HEK293 (cell line): ENCODE results near the gene SPRY1.

ENCODE experiments used
- HOXA7 ChIP-seq: sonication (generic); formaldehyde crosslinking; IDR thresholded peaks from 2 replicates; pipeline ENCODE4 v1.8.1; 2022; ENCODE audit warnings: missing genetic modification reagents, borderline replicate concordance
- ZNF138 ChIP-seq: fragments of 450-650 bp; formaldehyde crosslinking; IDR thresholded peaks from 2 replicates; pipeline ENCODE4 v1.5.1; 2016; ENCODE audit warnings: missing biosample characterization, missing genetic modification characterization, borderline replicate concordance
- ZNF292 ChIP-seq: fragments of 450-650 bp; formaldehyde crosslinking; IDR thresholded peaks from 2 replicates; pipeline ENCODE4 v1.5.1; 2016; ENCODE audit warnings: low read depth, missing biosample characterization, missing genetic modification characterization, borderline replicate concordance
- ZNF423 ChIP-seq: fragments of 450-650 bp; formaldehyde crosslinking; IDR thresholded peaks from 2 replicates; pipeline ENCODE4 v1.5.1; 2016; ENCODE audit warnings: missing biosample characterization, missing genetic modification characterization
- TF ChIP-seq, protein P1 (sequence below): fragments of 450-650 bp; formaldehyde crosslinking; IDR thresholded peaks from 2 replicates; pipeline ENCODE4 v1.5.1; 2016; ENCODE audit warnings: missing biosample characterization, missing genetic modification characterization
- TF ChIP-seq, protein P2 (sequence below): fragments of 450-650 bp; formaldehyde crosslinking; IDR thresholded peaks from 2 replicates; pipeline ENCODE4 v1.5.1; 2017; ENCODE audit warnings: missing biosample characterization, missing genetic modification characterization

DNA sequence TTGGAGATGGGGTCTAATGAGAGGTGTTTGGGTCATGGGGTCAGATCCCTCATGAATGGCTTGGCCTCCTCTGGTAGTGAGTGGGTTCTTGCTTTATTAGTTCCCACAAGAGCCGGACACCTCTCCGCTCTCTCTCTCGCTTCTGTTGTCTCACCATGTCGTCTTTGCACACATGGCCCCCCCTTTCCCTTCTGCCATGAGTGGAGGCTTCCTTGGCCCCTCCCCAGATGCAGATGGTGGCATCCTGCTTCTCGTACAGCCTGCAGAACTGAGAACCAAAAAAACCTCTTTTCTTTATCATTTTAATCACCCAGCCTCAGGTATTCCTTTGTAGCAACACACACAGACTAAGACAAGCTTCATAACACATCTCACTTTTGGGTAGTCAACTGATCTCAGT lies 49.6 kb upstream of the SPRY1 start:
- TF ChIP-seq ZNF423 (tag by site-specific recombination) = no peak
- TF ChIP-seq, protein P1, sequence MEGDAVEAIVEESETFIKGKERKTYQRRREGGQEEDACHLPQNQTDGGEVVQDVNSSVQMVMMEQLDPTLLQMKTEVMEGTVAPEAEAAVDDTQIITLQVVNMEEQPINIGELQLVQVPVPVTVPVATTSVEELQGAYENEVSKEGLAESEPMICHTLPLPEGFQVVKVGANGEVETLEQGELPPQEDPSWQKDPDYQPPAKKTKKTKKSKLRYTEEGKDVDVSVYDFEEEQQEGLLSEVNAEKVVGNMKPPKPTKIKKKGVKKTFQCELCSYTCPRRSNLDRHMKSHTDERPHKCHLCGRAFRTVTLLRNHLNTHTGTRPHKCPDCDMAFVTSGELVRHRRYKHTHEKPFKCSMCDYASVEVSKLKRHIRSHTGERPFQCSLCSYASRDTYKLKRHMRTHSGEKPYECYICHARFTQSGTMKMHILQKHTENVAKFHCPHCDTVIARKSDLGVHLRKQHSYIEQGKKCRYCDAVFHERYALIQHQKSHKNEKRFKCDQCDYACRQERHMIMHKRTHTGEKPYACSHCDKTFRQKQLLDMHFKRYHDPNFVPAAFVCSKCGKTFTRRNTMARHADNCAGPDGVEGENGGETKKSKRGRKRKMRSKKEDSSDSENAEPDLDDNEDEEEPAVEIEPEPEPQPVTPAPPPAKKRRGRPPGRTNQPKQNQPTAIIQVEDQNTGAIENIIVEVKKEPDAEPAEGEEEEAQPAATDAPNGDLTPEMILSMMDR (tag by site-specific recombination) = no peak
- TF ChIP-seq ZNF138 (tag by site-specific recombination) = no peak
- TF ChIP-seq ZNF292 (tag by site-specific recombination) = no peak
- no peak for TF ChIP-seq HOXA7 (CRISPR knock-in tag)
- TF ChIP-seq, protein P2, sequence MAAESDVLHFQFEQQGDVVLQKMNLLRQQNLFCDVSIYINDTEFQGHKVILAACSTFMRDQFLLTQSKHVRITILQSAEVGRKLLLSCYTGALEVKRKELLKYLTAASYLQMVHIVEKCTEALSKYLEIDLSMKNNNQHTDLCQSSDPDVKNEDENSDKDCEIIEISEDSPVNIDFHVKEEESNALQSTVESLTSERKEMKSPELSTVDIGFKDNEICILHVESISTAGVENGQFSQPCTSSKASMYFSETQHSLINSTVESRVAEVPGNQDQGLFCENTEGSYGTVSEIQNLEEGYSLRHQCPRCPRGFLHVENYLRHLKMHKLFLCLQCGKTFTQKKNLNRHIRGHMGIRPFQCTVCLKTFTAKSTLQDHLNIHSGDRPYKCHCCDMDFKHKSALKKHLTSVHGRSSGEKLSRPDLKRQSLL (tag by site-specific recombination) = no peak
